HL-60 (cell line): ENCODE data around the gene PLPP6.

ENCODE experiments used
- DNase-seq, 2 experiments: peaks; one replicate each; pipeline ENCODE4 v3.0.0-alpha.2; 2010 to 2020; ENCODE audit warnings: low read depth in 1 of 2, low spot score in 1 of 2
- H3K27ac ChIP-seq: fragments of 250-450 bp; sonication (Bioruptor Pico); replicated peaks from 2 replicates; pipeline ENCODE4 v1.5.1; 2020; ENCODE audit warnings: mild to moderate bottlenecking, moderate library complexity
- H3K27me3 ChIP-seq: fragments of 250-450 bp; sonication (Bioruptor Pico); 2 replicates; pipeline ENCODE4 v1.5.1; 2021; ENCODE audit warnings: mild to moderate bottlenecking, moderate library complexity; ENCODE audit not compliant: insufficient read depth, poor library complexity, severe bottlenecking
- H3K4me3 ChIP-seq: replicated peaks from 2 replicates; pipeline ENCODE4 v1.5.1; 2011; ENCODE audit warnings: mild to moderate bottlenecking, control low read depth, low read length; ENCODE audit not compliant: insufficient read depth
- GABPA ChIP-seq: IDR thresholded peaks from 2 replicates; pipeline ENCODE4 v1.6.1; 2012; ENCODE audit warnings: low read depth
- POLR2AphosphoS5 ChIP-seq: IDR thresholded peaks from 2 replicates; pipeline ENCODE4 v1.6.1; 2012; ENCODE audit warnings: low read depth
- SPI1 ChIP-seq: IDR thresholded peaks from 2 replicates; pipeline ENCODE4 v1.6.1; 2012; ENCODE audit warnings: low read depth, mild to moderate bottlenecking, borderline replicate concordance
- long read RNA-seq: library from polyadenylated mRNA; unstranded; transcript quantifications from one replicate; pipeline ENCODE4 v2.0.0, GENCODE V29; 2020
- TF ChIP-seq, protein P1 (sequence below): IDR thresholded peaks from one replicate; pipeline ENCODE4 v1.5.1; 2011; ENCODE audit warnings: low read length, control low read depth, inconsistent platforms; ENCODE audit not compliant: insufficient read depth
- TF ChIP-seq, protein P2 (sequence below): IDR thresholded peaks from 2 replicates; pipeline ENCODE4 v1.6.1; 2012; ENCODE audit warnings: low read depth; ENCODE audit not compliant: insufficient replicate concordance

PLPP6 gene
- long read RNA-seq, transcript PLPP6-201 (1 exons, 2,944 nt) = major isoform, 46 of 48 reads
- long read RNA-seq, partial matches to known transcripts = 0 of 48 reads
- long read RNA-seq, other reads (novel, unspliced or antisense) = 2 of 48 reads

DNA sequence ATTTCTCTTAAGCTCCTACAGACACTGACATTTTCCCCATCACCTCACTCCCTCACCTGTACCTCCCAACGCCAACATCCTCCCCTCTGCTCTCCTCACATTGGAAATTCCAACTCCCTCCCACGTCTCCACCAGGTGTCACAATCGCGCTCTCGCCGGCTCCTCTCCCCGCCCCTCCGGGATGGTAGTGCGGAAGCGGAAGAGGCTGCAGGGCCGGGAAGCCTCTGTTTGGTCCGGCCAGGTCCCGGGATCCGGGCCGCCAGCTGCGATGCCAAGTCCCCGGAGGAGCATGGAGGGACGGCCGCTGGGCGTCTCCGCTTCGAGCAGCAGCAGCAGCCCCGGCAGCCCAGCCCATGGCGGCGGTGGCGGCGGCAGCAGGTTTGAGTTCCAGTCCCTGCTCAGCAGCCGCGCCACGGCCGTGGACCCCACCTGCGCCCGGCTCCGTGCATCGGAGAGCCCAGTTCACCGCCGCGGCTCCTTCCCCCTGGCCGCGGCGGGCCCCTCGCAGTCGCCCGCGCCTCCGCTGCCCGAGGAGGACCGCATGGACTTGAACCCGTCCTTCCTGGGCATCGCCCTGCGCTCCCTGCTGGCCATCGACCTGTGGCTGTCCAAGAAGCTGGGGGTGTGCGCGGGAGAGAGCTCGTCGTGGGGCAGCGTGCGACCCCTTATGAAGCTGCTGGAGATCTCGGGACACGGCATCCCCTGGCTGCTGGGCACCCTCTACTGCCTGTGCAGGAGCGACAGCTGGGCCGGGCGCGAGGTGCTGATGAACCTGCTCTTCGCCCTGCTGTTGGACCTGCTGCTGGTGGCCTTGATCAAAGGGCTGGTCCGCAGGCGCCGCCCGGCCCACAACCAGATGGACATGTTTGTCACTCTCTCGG is at the start of gene PLPP6:
PLPP6 (plus strand) TSS at position 187 of the 881 bp plus-strand sequence; CDS start at position 269, 82 bp downstream.
- peak; percentile 64 to 84 for DNase-seq

DNA sequence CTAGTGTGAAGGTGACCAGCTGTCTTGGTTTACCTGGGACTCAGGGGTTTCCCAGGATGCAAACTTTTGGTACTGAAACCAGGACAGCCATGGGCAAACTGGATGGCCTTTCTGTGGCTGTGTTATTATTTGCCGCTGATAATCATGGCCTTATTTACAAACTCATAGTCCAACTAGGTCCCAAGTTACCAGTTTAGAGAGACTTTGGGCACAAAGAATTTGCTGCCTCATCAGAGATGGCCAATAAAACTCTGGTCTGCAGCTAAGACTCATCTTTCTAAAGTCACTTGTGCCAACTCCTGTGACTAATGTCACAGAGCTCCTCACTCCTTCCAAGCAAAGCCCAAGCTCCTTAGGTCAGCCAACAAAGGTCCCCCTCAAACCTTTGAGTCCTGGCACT is 47.5 kb upstream of the PLPP6 start:
- no peak for DNase-seq
- H3K4me3 ChIP-seq = no peak overlapping the region
- H3K27me3 ChIP-seq = peaks cover 5% of the 10 kb centered on the region
- TF ChIP-seq SPI1 = no peak
- TF ChIP-seq GABPA = no peak
- TF ChIP-seq, protein P1, sequence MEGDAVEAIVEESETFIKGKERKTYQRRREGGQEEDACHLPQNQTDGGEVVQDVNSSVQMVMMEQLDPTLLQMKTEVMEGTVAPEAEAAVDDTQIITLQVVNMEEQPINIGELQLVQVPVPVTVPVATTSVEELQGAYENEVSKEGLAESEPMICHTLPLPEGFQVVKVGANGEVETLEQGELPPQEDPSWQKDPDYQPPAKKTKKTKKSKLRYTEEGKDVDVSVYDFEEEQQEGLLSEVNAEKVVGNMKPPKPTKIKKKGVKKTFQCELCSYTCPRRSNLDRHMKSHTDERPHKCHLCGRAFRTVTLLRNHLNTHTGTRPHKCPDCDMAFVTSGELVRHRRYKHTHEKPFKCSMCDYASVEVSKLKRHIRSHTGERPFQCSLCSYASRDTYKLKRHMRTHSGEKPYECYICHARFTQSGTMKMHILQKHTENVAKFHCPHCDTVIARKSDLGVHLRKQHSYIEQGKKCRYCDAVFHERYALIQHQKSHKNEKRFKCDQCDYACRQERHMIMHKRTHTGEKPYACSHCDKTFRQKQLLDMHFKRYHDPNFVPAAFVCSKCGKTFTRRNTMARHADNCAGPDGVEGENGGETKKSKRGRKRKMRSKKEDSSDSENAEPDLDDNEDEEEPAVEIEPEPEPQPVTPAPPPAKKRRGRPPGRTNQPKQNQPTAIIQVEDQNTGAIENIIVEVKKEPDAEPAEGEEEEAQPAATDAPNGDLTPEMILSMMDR = no peak
- TF ChIP-seq, protein P2, sequence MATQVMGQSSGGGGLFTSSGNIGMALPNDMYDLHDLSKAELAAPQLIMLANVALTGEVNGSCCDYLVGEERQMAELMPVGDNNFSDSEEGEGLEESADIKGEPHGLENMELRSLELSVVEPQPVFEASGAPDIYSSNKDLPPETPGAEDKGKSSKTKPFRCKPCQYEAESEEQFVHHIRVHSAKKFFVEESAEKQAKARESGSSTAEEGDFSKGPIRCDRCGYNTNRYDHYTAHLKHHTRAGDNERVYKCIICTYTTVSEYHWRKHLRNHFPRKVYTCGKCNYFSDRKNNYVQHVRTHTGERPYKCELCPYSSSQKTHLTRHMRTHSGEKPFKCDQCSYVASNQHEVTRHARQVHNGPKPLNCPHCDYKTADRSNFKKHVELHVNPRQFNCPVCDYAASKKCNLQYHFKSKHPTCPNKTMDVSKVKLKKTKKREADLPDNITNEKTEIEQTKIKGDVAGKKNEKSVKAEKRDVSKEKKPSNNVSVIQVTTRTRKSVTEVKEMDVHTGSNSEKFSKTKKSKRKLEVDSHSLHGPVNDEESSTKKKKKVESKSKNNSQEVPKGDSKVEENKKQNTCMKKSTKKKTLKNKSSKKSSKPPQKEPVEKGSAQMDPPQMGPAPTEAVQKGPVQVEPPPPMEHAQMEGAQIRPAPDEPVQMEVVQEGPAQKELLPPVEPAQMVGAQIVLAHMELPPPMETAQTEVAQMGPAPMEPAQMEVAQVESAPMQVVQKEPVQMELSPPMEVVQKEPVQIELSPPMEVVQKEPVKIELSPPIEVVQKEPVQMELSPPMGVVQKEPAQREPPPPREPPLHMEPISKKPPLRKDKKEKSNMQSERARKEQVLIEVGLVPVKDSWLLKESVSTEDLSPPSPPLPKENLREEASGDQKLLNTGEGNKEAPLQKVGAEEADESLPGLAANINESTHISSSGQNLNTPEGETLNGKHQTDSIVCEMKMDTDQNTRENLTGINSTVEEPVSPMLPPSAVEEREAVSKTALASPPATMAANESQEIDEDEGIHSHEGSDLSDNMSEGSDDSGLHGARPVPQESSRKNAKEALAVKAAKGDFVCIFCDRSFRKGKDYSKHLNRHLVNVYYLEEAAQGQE = no peak
- TF ChIP-seq POLR2AphosphoS5 = no peak
- H3K27ac ChIP-seq = no peak overlapping the region

More for the DNA sequence above, at the start of gene PLPP6:
- Histone ChIP-seq H3K27ac (peak within 1 kb of the TSS; percentile 68), H3K27me3 (no peaks in the 10 kb centered on the region), H3K4me3 (peak within 1 kb of the TSS; percentile 68)
- peak; percentile 59; the same call in 1 of the 2 replicates for TF ChIP-seq POLR2AphosphoS5
- peak; percentile 82 for TF ChIP-seq GABPA
- peak; percentile 53; the same call in 1 of the 2 replicates for TF ChIP-seq SPI1
- TF ChIP-seq, protein P1 = no peak

DNA sequence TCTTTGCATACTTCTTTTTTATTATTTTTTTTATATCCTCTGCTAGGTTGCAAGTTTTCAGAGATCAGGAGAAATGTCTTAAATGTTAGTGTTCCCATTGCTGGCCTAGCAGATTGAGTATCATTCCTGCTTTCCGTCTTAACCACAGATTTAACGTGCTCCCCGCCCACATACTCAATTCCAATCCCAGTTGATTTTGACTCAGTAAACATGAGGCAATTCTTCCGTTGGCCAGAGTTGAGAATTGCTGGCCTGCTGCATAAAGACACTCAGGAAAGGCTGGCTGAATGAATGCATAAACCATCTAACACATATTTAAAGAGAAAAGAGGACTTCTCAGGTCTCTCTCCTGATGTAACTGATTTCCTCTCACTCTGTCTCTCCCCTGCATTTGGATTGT is 46.8 kb upstream of the PLPP6 start:
- TF ChIP-seq GABPA (no peak), POLR2AphosphoS5 (no peak), SPI1 (no peak)
- TF ChIP-seq, protein P1 = no peak
- TF ChIP-seq, protein P2 = no peak
- no peak overlapping the region for H3K27ac ChIP-seq
- no peak for DNase-seq
- no peak overlapping the region for H3K4me3 ChIP-seq
- H3K27me3 ChIP-seq = peaks cover 5% of the 10 kb centered on the region
